WTC11 (cell line): ENCODE data around the gene OSBP2. TPM values are rescaled to one million over a fixed set of nuclear protein-coding genes. Genes with fewer than 3 reads are reported as not detected.

Experiments
- ATAC-seq: fragments of 200-7000 bp; cut with Tn5 transposase; 2 replicates; pipeline ENCODE4 v1.10.0; 2021; ENCODE audit warnings: mild to moderate bottlenecking, moderate library complexity
- CTCF ChIA-PET: fragments of 300-600 bp; sonication (Branson Sonifier 250); formaldehyde crosslinking; loops from one replicate; lab custom pipeline; 2021; ENCODE audit warnings: antibody characterized with exemption; lab: Charles Lee
- POLR2A ChIA-PET: fragments of 350-600 bp; sonication (Branson Sonifier 250); formaldehyde crosslinking; loops from one replicate; lab custom pipeline; 2021; ENCODE audit warnings: antibody characterized with exemption; lab: Charles Lee
- DNase-seq: peaks from one replicate; pipeline ENCODE4 v3.0.0; 2021; ENCODE audit warnings: low spot score
- H3K27ac Mint-ChIP-seq: 2 replicates; pipeline ENCODE4 v1.8.0; 2021; ENCODE audit warnings: mixed read lengths
- H3K27me3 Mint-ChIP-seq: 2 replicates; pipeline ENCODE4 v1.8.0; 2021; ENCODE audit warnings: low read depth, mild to moderate bottlenecking, moderate library complexity, mixed read lengths
- H3K36me3 Mint-ChIP-seq: 2 replicates; pipeline ENCODE4 v1.8.0; 2021; ENCODE audit warnings: mixed read lengths
- H3K4me1 Mint-ChIP-seq: 2 replicates; pipeline ENCODE4 v1.8.0; 2022; ENCODE audit warnings: mixed read lengths
- H3K4me3 Mint-ChIP-seq: 2 replicates; pipeline ENCODE4 v1.8.0; 2021; ENCODE audit warnings: mild to moderate bottlenecking, moderate library complexity, mixed read lengths
- H3K9me3 Mint-ChIP-seq: 2 replicates; pipeline ENCODE4 v1.8.0; 2021; ENCODE audit warnings: mixed read lengths
- CTCF ChIP-seq: fragments of 200-600 bp; IDR thresholded peaks from 2 replicates; pipeline ENCODE4 v1.8.0; 2022; ENCODE audit warnings: antibody characterized with exemption
- FOXJ3 ChIP-seq: sonication (generic); formaldehyde crosslinking; IDR thresholded peaks from 2 replicates; pipeline ENCODE4 v1.9.0; 2021; ENCODE audit warnings: missing genetic modification reagents, mild to moderate bottlenecking, borderline replicate concordance
- FOXP1 ChIP-seq: sonication (generic); formaldehyde crosslinking; IDR thresholded peaks from 2 replicates; pipeline ENCODE4 v1.8.0; 2022; ENCODE audit warnings: missing genetic modification reagents, mild to moderate bottlenecking, moderate library complexity, borderline replicate concordance
- FOXP4 ChIP-seq: sonication (generic); formaldehyde crosslinking; IDR thresholded peaks from 2 replicates; pipeline ENCODE4 v1.8.0; 2022; ENCODE audit warnings: mild to moderate bottlenecking, missing genetic modification reagents
- GTF2I ChIP-seq: fragments of 250-450 bp; sonication (Bioruptor Pico); conservative IDR thresholded peaks from 2 replicates; pipeline ENCODE4 v1.4.0; 2021; ENCODE audit warnings: mild to moderate bottlenecking
- MXD4 ChIP-seq: fragments of 250-450 bp; sonication (Bioruptor Pico); IDR thresholded peaks from 2 replicates; pipeline ENCODE4 v1.8.0; 2021; ENCODE audit warnings: mild to moderate bottlenecking, moderate library complexity, borderline replicate concordance
- NR1H2 ChIP-seq: sonication (generic); formaldehyde crosslinking; IDR thresholded peaks from 2 replicates; pipeline ENCODE4 v1.9.0; 2021; ENCODE audit warnings: mild to moderate bottlenecking, moderate library complexity, missing genetic modification reagents
- NR3C1 ChIP-seq: sonication (generic); formaldehyde crosslinking; conservative IDR thresholded peaks from 2 replicates; pipeline ENCODE4 v1.8.1; 2023; ENCODE audit warnings: low read depth, mild to moderate bottlenecking, missing genetic modification reagents
- ZNF317 ChIP-seq: sonication (generic); formaldehyde crosslinking; IDR thresholded peaks from 2 replicates; pipeline ENCODE4 v1.8.1; 2023; ENCODE audit warnings: low read depth, mild to moderate bottlenecking, moderate library complexity, missing genetic modification reagents, borderline replicate concordance
- ZNF396 ChIP-seq: fragments of 250-450 bp; sonication (Bioruptor Pico); IDR thresholded peaks from 2 replicates; pipeline ENCODE4 v1.8.0; 2021; ENCODE audit warnings: mild to moderate bottlenecking, moderate library complexity, borderline replicate concordance
- ZNF416 ChIP-seq: fragments of 250-450 bp; sonication (Bioruptor Pico); IDR thresholded peaks from 2 replicates; pipeline ENCODE4 v1.9.0; 2021; ENCODE audit warnings: mild to moderate bottlenecking, inconsistent platforms
- total RNA-seq: library from RNA; stranded (reverse); gene quantifications from 3 replicates; pipeline ENCODE4 v1.2.3, GENCODE V29; 2021
- TF ChIP-seq, protein P1 (sequence below): sonication (generic); formaldehyde crosslinking; IDR thresholded peaks from 2 replicates; pipeline ENCODE4 v1.8.0; 2022; ENCODE audit warnings: missing genetic modification reagents
- TF ChIP-seq, protein P2 (sequence below): sonication (generic); formaldehyde crosslinking; IDR thresholded peaks from 2 replicates; pipeline ENCODE4 v1.8.1; 2022; ENCODE audit warnings: missing genetic modification reagents, borderline replicate concordance
- TF ChIP-seq, protein P3 (sequence below): sonication (generic); formaldehyde crosslinking; IDR thresholded peaks from 2 replicates; pipeline ENCODE4 v1.8.0; 2023; ENCODE audit warnings: mild to moderate bottlenecking, missing genetic modification reagents
- TF ChIP-seq, protein P4 (sequence below): sonication (generic); formaldehyde crosslinking; conservative IDR thresholded peaks from 2 replicates; pipeline ENCODE4 v1.8.1; 2023; ENCODE audit warnings: mild to moderate bottlenecking, low read depth, missing genetic modification reagents, moderate library complexity

Gene OSBP2
- total RNA-seq, 1 experiment from 2014 or later: 4.1 TPM

DNA sequence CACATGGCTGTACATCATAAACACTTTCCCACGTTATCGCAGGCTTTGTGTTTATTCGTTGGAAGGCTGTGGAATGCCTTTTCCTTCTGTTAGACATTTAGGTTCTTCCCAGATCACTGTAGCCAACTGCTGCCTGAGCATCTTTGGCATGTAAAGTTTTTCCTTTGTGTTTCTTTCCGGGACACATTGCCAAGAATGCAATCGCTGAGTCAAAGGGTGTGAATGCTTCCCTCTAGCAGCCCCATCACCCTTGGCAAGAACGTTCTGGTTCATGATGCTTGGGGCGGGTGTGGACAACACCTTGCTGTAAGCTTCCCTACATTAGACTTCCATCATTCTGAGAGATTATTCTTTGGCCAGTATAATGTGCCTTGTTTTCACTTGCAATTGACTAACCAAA, 136.2 kb downstream of the OSBP2 start (continued):
- TF ChIP-seq ZNF416 (CRISPR knock-in tag) (no peak), FOXP1 (CRISPR knock-in tag) (no peak)

DNA sequence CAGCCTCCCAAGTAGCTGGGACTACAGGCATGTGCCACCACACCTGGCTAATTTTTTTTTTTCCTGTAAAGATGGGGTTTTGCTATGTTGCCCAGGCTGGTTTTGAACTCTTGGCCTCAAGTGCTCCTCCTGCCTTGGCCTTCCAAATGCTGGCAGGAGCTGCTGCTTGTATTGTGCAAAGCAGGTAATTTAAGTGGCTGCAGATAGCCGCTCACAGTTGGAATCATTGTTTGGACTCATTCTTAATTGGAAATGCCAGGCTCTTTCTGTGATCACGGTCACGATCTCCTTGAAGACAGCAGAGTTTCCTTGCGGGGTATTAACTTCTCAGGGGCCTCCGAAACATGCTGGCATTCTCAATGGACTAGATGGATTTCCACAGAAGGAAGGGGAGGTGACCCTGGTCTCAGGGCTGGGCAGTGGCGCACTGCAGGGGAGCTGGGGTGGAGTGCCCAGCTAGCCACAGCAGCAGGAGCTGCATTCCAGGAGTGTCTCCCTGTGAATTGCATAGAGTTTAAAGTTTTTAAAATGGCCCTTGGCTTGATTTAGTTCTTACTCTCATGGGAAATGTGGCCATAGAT, 137.8 kb downstream of the OSBP2 start:
- Mint-ChIP-seq H3K4me3 (no peak overlapping the region), H3K27ac (no peak overlapping the region), H3K27me3 (no peaks in the 10 kb centered on the region), H3K4me1 (peaks cover 12% of the 10 kb centered on the region), H3K36me3 (no peaks in the 10 kb centered on the region), H3K9me3 (0 out of 2 replicates have a peak, but pooled peaks cover under 1% of the 10 kb centered on the region)
- no peak for ATAC-seq
- ChIA-PET CTCF (interaction anchor here (0.6 to 1.6 kb wide), 3 partner anchors 10 to 58 kb away, joined by 3 to 4 read pairs (median 3); no protein-coding TSS in a partner anchor), POLR2A (no interaction called here)
- DNase-seq: no peak
- no peak for TF ChIP-seq NR3C1 (CRISPR knock-in tag)
- no peak for TF ChIP-seq ZNF396 (CRISPR knock-in tag)
- no peak for TF ChIP-seq ZNF317 (CRISPR knock-in tag)
- TF ChIP-seq, protein P1, sequence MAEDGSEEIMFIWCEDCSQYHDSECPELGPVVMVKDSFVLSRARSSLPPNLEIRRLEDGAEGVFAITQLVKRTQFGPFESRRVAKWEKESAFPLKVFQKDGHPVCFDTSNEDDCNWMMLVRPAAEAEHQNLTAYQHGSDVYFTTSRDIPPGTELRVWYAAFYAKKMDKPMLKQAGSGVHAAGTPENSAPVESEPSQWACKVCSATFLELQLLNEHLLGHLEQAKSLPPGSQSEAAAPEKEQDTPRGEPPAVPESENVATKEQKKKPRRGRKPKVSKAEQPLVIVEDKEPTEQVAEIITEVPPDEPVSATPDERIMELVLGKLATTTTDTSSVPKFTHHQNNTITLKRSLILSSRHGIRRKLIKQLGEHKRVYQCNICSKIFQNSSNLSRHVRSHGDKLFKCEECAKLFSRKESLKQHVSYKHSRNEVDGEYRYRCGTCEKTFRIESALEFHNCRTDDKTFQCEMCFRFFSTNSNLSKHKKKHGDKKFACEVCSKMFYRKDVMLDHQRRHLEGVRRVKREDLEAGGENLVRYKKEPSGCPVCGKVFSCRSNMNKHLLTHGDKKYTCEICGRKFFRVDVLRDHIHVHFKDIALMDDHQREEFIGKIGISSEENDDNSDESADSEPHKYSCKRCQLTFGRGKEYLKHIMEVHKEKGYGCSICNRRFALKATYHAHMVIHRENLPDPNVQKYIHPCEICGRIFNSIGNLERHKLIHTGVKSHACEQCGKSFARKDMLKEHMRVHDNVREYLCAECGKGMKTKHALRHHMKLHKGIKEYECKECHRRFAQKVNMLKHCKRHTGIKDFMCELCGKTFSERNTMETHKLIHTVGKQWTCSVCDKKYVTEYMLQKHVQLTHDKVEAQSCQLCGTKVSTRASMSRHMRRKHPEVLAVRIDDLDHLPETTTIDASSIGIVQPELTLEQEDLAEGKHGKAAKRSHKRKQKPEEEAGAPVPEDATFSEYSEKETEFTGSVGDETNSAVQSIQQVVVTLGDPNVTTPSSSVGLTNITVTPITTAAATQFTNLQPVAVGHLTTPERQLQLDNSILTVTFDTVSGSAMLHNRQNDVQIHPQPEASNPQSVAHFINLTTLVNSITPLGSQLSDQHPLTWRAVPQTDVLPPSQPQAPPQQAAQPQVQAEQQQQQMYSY: no peak
- no peak for TF ChIP-seq MXD4 (CRISPR knock-in tag)
- no peak for TF ChIP-seq CTCF
- no peak for TF ChIP-seq FOXP4 (CRISPR knock-in tag)

- CTCF ChIA-PET: interaction anchor here (0.6 to 1.6 kb wide), 2 partner anchors 11 to 57 kb away, joined by 3 to 4 read pairs; no protein-coding TSS in a partner anchor
- POLR2A ChIA-PET: no interaction called here
- Mint-ChIP-seq H3K36me3 (peaks cover 4% of the 10 kb centered on the region), H3K4me1 (peaks cover 12% of the 10 kb centered on the region)
- TF ChIP-seq GTF2I (CRISPR knock-in tag): no peak
- TF ChIP-seq, protein P2, sequence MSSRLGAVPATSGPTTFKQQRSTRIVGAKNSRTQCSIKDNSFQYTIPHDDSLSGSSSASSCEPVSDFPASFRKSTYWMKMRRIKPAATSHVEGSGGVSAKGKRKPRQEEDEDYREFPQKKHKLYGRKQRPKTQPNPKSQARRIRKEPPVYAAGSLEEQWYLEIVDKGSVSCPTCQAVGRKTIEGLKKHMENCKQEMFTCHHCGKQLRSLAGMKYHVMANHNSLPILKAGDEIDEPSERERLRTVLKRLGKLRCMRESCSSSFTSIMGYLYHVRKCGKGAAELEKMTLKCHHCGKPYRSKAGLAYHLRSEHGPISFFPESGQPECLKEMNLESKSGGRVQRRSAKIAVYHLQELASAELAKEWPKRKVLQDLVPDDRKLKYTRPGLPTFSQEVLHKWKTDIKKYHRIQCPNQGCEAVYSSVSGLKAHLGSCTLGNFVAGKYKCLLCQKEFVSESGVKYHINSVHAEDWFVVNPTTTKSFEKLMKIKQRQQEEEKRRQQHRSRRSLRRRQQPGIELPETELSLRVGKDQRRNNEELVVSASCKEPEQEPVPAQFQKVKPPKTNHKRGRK: no peak
- no peak for TF ChIP-seq ZNF317 (CRISPR knock-in tag)
- TF ChIP-seq, protein P3, sequence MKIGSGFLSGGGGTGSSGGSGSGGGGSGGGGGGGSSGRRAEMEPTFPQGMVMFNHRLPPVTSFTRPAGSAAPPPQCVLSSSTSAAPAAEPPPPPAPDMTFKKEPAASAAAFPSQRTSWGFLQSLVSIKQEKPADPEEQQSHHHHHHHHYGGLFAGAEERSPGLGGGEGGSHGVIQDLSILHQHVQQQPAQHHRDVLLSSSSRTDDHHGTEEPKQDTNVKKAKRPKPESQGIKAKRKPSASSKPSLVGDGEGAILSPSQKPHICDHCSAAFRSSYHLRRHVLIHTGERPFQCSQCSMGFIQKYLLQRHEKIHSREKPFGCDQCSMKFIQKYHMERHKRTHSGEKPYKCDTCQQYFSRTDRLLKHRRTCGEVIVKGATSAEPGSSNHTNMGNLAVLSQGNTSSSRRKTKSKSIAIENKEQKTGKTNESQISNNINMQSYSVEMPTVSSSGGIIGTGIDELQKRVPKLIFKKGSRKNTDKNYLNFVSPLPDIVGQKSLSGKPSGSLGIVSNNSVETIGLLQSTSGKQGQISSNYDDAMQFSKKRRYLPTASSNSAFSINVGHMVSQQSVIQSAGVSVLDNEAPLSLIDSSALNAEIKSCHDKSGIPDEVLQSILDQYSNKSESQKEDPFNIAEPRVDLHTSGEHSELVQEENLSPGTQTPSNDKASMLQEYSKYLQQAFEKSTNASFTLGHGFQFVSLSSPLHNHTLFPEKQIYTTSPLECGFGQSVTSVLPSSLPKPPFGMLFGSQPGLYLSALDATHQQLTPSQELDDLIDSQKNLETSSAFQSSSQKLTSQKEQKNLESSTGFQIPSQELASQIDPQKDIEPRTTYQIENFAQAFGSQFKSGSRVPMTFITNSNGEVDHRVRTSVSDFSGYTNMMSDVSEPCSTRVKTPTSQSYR (CRISPR knock-in tag): no peak
- TF ChIP-seq FOXJ3 (CRISPR knock-in tag): no peak
- no peak for TF ChIP-seq NR1H2 (CRISPR knock-in tag)
- TF ChIP-seq, protein P4, sequence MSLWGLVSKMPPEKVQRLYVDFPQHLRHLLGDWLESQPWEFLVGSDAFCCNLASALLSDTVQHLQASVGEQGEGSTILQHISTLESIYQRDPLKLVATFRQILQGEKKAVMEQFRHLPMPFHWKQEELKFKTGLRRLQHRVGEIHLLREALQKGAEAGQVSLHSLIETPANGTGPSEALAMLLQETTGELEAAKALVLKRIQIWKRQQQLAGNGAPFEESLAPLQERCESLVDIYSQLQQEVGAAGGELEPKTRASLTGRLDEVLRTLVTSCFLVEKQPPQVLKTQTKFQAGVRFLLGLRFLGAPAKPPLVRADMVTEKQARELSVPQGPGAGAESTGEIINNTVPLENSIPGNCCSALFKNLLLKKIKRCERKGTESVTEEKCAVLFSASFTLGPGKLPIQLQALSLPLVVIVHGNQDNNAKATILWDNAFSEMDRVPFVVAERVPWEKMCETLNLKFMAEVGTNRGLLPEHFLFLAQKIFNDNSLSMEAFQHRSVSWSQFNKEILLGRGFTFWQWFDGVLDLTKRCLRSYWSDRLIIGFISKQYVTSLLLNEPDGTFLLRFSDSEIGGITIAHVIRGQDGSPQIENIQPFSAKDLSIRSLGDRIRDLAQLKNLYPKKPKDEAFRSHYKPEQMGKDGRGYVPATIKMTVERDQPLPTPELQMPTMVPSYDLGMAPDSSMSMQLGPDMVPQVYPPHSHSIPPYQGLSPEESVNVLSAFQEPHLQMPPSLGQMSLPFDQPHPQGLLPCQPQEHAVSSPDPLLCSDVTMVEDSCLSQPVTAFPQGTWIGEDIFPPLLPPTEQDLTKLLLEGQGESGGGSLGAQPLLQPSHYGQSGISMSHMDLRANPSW (CRISPR knock-in tag): no peak
- TF ChIP-seq, all 79 proteins: peak for 0
- peaks cover 8% of the 10 kb centered on the region for H3K9me3 Mint-ChIP-seq
- H3K4me3 Mint-ChIP-seq: no peak overlapping the region
- H3K27me3 Mint-ChIP-seq: no peaks in the 10 kb centered on the region
- DNase-seq: no peak
- no peak overlapping the region for H3K27ac Mint-ChIP-seq
- no peak for ATAC-seq
These were observed 138.6 kb downstream of the OSBP2 start for GRCh38 chr22:30833322-30833721.
